ENCODE results near the gene SH2D1A.

DNA sequence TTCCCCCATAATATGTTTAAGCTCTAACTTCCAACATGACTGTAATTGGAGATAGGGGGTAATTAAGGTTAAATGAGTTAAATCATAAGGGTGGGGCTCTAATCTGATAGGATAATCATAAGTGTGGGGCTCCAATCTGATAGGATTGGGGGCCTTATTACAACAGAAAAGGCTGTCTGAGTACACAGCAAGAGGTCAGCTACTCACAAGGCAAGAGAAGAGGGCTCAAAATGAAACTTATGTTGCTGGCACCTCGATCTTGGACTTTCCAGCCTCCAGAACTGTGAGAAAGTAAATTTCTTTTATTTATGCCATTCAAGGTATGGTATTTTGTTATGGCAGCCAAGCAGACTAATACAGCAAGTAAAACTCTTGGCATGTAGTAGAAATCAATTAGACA is 16.4 kb downstream of the SH2D1A start:
- TF ChIP-seq, protein P1, sequence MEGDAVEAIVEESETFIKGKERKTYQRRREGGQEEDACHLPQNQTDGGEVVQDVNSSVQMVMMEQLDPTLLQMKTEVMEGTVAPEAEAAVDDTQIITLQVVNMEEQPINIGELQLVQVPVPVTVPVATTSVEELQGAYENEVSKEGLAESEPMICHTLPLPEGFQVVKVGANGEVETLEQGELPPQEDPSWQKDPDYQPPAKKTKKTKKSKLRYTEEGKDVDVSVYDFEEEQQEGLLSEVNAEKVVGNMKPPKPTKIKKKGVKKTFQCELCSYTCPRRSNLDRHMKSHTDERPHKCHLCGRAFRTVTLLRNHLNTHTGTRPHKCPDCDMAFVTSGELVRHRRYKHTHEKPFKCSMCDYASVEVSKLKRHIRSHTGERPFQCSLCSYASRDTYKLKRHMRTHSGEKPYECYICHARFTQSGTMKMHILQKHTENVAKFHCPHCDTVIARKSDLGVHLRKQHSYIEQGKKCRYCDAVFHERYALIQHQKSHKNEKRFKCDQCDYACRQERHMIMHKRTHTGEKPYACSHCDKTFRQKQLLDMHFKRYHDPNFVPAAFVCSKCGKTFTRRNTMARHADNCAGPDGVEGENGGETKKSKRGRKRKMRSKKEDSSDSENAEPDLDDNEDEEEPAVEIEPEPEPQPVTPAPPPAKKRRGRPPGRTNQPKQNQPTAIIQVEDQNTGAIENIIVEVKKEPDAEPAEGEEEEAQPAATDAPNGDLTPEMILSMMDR (IDR thresholded peaks at IDR 0.05): no peak
- no peak for TF ChIP-seq POLR2A (IDR thresholded peaks at IDR 0.05)
